Skin epidermis (tissue), 12 donors: ENCODE results near the gene CERS1.
A peak's percentile ranks its signal among the peaks of the same experiment; 100 is the strongest.

Source experiments
- H3K27ac ChIP-seq, 21 experiments: fragments of 200-600 bp; sonication (generic) in 11 of 21; one replicate each; pipeline ENCODE4 v1.5.0; 2020; ENCODE audit warnings: mild to moderate bottlenecking in 3 of 21, inconsistent platforms in 2 of 21, moderate library complexity in 2 of 21
- H3K4me3 ChIP-seq, 7 experiments: fragments of 200-600 bp; sonication (generic) in 2 of 7; one replicate each; pipeline ENCODE4 v1.5.0; 2020; ENCODE audit warnings: inconsistent platforms in 2 of 7, mild to moderate bottlenecking in 2 of 7, moderate library complexity in 1 of 7

The CERS1 gene

GRCh38 chr19:18878858-18879578 lies 16.9 kb downstream of the CERS1 start:
- Histone ChIP-seq H3K4me3 (no peak overlapping the region), H3K27ac (no peak overlapping the region)

- no peak overlapping the region for H3K27ac ChIP-seq
- H3K4me3 ChIP-seq: no peak overlapping the region
Observed at GRCh38 chr19:18878058-18878797, 17.7 kb downstream of the CERS1 start.

GRCh38 chr19:18876865-18877264 lies 19.1 kb downstream of the CERS1 start:
- H3K4me3 ChIP-seq: no peak overlapping the region
- no peak overlapping the region for H3K27ac ChIP-seq

- Histone ChIP-seq H3K27ac (no peak overlapping the region), H3K4me3 (no peak overlapping the region)
Observed at GRCh38 chr19:18875726-18876125, 20.2 kb downstream of the CERS1 start.

- Histone ChIP-seq H3K4me3 (no peak overlapping the region), H3K27ac (no peak overlapping the region)
Observed at GRCh38 chr19:18871543-18871942, 24.4 kb downstream of the CERS1 start.

GRCh38 chr19:18870531-18871172 lies 25.3 kb downstream of the CERS1 start:
- H3K27ac ChIP-seq: no peak overlapping the region

GRCh38 chr19:18869781-18870530 lies 26.0 kb downstream of the CERS1 start:
- Histone ChIP-seq H3K27ac (no peak overlapping the region), H3K4me3 (no peak overlapping the region)

More at GRCh38 chr19:18870531-18871172, 25.3 kb downstream of the CERS1 start:
- H3K4me3 ChIP-seq: no peak overlapping the region

GRCh38 chr19:18869023-18869618 lies 26.8 kb downstream of the CERS1 start:
- no peak overlapping the region for H3K27ac ChIP-seq
- peak overlapping the region in 1 of 7 experiments; percentile 33 for H3K4me3 ChIP-seq

GRCh38 chr19:18868380-18869022 lies 27.5 kb downstream of the CERS1 start:
- peak overlapping the region in 1 of 7 experiments; percentile 33 for H3K4me3 ChIP-seq
- H3K27ac ChIP-seq: no peak overlapping the region

GRCh38 chr19:18867751-18868150 lies 28.2 kb downstream of the CERS1 start:
- H3K27ac ChIP-seq: no peak overlapping the region

GRCh38 chr19:18867199-18867598 lies 28.8 kb downstream of the CERS1 start:
- no peak overlapping the region for H3K27ac ChIP-seq

More at GRCh38 chr19:18867751-18868150, 28.2 kb downstream of the CERS1 start:
- H3K4me3 ChIP-seq: no peak overlapping the region

GRCh38 chr19:18866800-18867123 lies 29.2 kb downstream of the CERS1 start:
- H3K4me3 ChIP-seq: no peak overlapping the region
- no peak overlapping the region for H3K27ac ChIP-seq

More at GRCh38 chr19:18867199-18867598, 28.8 kb downstream of the CERS1 start:
- no peak overlapping the region for H3K4me3 ChIP-seq

GRCh38 chr19:18865973-18866799 lies 29.8 kb downstream of the CERS1 start:
- no peak overlapping the region for H3K27ac ChIP-seq
- H3K4me3 ChIP-seq: no peak overlapping the region

GRCh38 chr19:18865106-18865972 lies 30.6 kb downstream of the CERS1 start:
- no peak overlapping the region for H3K27ac ChIP-seq

GRCh38 chr19:18863843-18864362 lies 32.1 kb downstream of the CERS1 start:
- no peak overlapping the region for H3K27ac ChIP-seq
- H3K4me3 ChIP-seq: no peak overlapping the region

More at GRCh38 chr19:18865106-18865972, 30.6 kb downstream of the CERS1 start:
- H3K4me3 ChIP-seq: no peak overlapping the region

GRCh38 chr19:18862976-18863842 lies 32.7 kb downstream of the CERS1 start:
- no peak overlapping the region for H3K27ac ChIP-seq
- H3K4me3 ChIP-seq: no peak overlapping the region
